Chondrocyte (in vitro differentiated cells): Measurements from ENCODE around the gene OSBPL3. TPM values are rescaled to one million over a fixed set of nuclear protein-coding genes. Genes with fewer than 3 reads are reported as not detected.

Experiments
- DNase-seq: peaks from one replicate; pipeline ENCODE4 v3.0.0; 2021; ENCODE audit warnings: mixed read lengths, low spot score
- H3K27ac Mint-ChIP-seq: one replicate; pipeline ENCODE4 v1.8.0; 2021; ENCODE audit warnings: mild to moderate bottlenecking, moderate library complexity, mixed read lengths; ENCODE audit not compliant: unreplicated experiment
- H3K27me3 Mint-ChIP-seq: 2 replicates; pipeline ENCODE4 v1.8.0; 2021; ENCODE audit warnings: low read depth, mixed read lengths
- H3K36me3 Mint-ChIP-seq: 2 replicates; pipeline ENCODE4 v1.8.0; 2021; ENCODE audit warnings: low read depth, mixed read lengths
- H3K4me1 Mint-ChIP-seq: 2 replicates; pipeline ENCODE4 v1.8.0; 2021; ENCODE audit warnings: low read depth, mild to moderate bottlenecking, mixed read lengths
- H3K4me3 Mint-ChIP-seq: one replicate; pipeline ENCODE4 v1.8.0; 2021; ENCODE audit warnings: mild to moderate bottlenecking, moderate library complexity, mixed read lengths; ENCODE audit not compliant: unreplicated experiment
- H3K9me3 Mint-ChIP-seq: 2 replicates; pipeline ENCODE4 v1.8.0; 2021; ENCODE audit warnings: low read depth, mixed read lengths
- total RNA-seq: library from RNA; stranded (reverse); gene quantifications from 3 replicates; pipeline ENCODE4 v1.2.1, GENCODE V29; 2021
- TF ChIP-seq, protein P1 (sequence below): fragments of 200-600 bp; sonication (generic); IDR thresholded peaks from 2 replicates; pipeline ENCODE4 v1.5.0; 2021; ENCODE audit warnings: antibody characterized with exemption, mild to moderate bottlenecking, moderate library complexity

The OSBPL3 gene
- total RNA-seq, 1 donor from 2014 or later = 5.7 TPM

DNA sequence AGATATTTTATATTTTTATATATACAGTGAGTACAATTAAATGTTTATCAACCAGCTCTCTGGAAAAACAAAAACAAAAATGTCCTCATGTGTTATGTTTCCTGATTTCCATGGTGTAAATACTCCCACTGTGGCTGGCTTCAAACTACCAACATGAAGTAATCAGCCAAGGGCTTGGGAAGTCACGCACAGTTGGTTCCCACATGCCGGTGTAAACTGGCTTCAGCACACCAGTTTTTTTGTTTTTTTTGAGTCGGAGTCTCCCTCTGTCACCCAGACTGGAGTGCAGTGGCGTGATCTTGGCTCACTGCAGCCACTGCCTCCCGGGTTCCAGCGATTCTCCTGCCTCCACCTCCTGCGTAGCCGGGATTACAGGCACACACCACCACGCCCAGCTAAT lies 11.8 kb downstream of the OSBPL3 start:
- no peaks in the 10 kb centered on the region for H3K9me3 Mint-ChIP-seq

DNA sequence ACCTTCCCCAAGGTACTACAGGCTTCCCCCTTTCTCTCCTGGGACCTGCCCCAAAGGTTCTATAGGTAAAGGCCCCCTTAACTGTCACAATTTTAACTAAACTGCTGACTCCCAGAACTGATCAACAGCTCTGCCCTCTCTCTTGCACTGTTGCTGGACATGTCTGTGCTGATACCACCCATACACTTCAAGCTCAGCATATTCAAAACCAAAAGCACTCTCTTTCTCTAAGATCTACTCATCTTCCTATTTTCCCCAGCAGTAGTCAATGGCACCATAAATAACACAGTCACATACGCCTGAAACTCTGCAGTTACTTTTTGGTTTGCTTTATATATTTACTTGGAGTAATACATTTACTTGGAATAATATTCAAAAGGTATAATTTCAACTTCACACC lies 12.3 kb downstream of the OSBPL3 start:
- H3K4me1 Mint-ChIP-seq = peaks cover 23% of the 10 kb centered on the region

More for the DNA sequence above, 11.8 kb downstream of the OSBPL3 start:
- DNase-seq = no peak
- Mint-ChIP-seq H3K36me3 (no peaks in the 10 kb centered on the region), H3K4me1 (peaks cover 27% of the 10 kb centered on the region), H3K4me3 (no peak overlapping the region), H3K27ac (no peak overlapping the region), H3K27me3 (no peaks in the 10 kb centered on the region)
- TF ChIP-seq, protein P1, sequence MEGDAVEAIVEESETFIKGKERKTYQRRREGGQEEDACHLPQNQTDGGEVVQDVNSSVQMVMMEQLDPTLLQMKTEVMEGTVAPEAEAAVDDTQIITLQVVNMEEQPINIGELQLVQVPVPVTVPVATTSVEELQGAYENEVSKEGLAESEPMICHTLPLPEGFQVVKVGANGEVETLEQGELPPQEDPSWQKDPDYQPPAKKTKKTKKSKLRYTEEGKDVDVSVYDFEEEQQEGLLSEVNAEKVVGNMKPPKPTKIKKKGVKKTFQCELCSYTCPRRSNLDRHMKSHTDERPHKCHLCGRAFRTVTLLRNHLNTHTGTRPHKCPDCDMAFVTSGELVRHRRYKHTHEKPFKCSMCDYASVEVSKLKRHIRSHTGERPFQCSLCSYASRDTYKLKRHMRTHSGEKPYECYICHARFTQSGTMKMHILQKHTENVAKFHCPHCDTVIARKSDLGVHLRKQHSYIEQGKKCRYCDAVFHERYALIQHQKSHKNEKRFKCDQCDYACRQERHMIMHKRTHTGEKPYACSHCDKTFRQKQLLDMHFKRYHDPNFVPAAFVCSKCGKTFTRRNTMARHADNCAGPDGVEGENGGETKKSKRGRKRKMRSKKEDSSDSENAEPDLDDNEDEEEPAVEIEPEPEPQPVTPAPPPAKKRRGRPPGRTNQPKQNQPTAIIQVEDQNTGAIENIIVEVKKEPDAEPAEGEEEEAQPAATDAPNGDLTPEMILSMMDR = no peak

DNA sequence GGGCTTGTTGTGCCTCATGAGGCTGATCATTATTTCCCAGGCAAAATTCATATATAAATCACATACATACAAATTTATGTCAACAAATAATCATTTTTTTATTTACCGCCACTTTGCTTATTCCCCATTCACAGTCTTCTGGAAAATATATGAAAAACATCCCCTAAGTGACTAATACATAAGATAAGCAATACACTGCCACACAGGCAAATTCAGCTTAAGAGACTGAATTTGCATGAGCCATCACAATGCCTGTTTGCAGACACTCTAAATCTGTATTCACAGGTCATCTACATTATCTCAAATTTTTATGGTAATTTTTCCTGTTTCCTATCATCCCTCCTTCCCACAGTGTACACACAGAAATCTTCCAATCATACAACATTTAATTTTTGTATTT lies 13.2 kb downstream of the OSBPL3 start:
- Mint-ChIP-seq H3K9me3 (no peaks in the 10 kb centered on the region), H3K27me3 (no peaks in the 10 kb centered on the region), H3K4me1 (peaks cover 17% of the 10 kb centered on the region), H3K36me3 (no peaks in the 10 kb centered on the region), H3K4me3 (no peak overlapping the region), H3K27ac (no peak overlapping the region)
- TF ChIP-seq, protein P1 = no peak
- no peak for DNase-seq

More for the DNA sequence above, 12.3 kb downstream of the OSBPL3 start:
- Mint-ChIP-seq H3K36me3 (no peaks in the 10 kb centered on the region), H3K4me3 (no peak overlapping the region), H3K9me3 (no peaks in the 10 kb centered on the region), H3K27me3 (no peaks in the 10 kb centered on the region), H3K27ac (no peak overlapping the region)
- TF ChIP-seq, protein P1 = no peak
- DNase-seq = no peak

DNA sequence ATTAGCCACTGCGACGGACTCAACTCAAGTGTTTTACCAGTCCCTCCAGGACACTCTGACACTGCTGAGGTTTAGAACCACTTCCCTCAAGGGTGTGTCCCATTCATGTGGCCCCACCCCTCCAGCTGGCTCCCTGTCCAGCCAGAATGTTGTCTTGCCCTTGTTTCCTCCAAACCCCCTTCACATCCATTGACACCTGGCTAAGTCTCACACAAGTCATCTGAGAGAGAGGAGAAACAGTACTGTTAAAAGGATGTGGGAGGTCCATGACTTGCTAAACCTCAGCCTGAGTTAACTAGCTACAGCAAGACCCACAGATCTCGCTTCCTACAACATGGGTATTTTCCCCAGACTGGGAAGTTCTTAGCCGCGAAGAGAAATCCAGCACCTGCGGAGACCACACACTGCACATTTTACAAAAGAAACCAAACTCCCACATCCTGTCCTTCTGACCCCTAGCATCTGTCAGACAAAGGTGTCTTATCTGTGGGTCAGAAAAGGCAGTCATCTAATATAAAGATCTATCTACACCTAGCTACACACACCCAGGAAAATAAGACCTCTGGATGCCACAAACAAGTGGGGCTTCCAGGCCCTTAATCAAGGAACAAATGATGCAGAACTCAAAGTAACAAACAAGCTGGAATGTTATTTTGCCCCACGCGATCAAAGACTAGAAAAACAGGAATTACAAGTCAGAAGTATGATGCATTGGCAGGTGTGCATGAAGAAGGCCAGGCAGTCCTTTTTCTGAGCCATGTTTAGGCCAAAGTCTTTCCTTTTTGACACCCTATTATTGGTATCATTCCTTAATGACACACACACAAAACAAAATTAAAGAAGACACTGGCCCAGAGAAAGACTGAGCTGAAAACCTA lies 13.9 kb downstream of the OSBPL3 start:
- peaks cover 9% of the 10 kb centered on the region for H3K4me1 Mint-ChIP-seq
- H3K36me3 Mint-ChIP-seq = no peaks in the 10 kb centered on the region
- no peaks in the 10 kb centered on the region for H3K9me3 Mint-ChIP-seq
- no peak for DNase-seq
- TF ChIP-seq, protein P1 = no peak
- H3K27ac Mint-ChIP-seq = no peak overlapping the region
- no peaks in the 10 kb centered on the region for H3K27me3 Mint-ChIP-seq
- no peak overlapping the region for H3K4me3 Mint-ChIP-seq

DNA sequence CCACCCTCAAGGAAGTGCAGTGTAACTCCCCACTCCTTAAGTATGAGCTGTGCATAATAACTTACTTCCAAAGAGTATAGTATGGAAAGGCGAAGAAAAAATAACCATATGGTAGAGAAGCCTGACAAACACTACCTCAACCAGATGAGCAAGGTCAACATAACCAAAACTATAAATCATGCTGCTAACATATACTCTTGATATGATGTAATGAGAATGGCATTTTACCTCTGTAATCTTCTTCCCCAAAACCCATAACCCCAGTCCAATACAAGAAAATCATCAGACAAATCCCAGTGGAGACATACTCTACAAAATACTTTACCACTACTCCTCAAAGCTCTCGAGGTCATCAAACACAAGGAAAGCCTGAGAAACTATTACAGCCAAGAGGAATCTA lies 15.8 kb downstream of the OSBPL3 start:
- DNase-seq = no peak
- no peak overlapping the region for H3K27ac Mint-ChIP-seq
- no peaks in the 10 kb centered on the region for H3K27me3 Mint-ChIP-seq
- no peaks in the 10 kb centered on the region for H3K36me3 Mint-ChIP-seq
- TF ChIP-seq, protein P1 = no peak
- no peaks in the 10 kb centered on the region for H3K9me3 Mint-ChIP-seq
- no peak overlapping the region for H3K4me3 Mint-ChIP-seq
- no peaks in the 10 kb centered on the region for H3K4me1 Mint-ChIP-seq
